AG10803 (cell line): ENCODE results near the gene PCSK1.
A peak's percentile ranks its signal among the peaks of the same experiment; 100 is the strongest.

Source experiments
- DNase-seq: peaks from one replicate; pipeline ENCODE4 v3.0.0; 2010; ENCODE audit warnings: low read depth
- H3K4me3 ChIP-seq: 2 replicates; pipeline ENCODE4 v1.5.1; 2011; ENCODE audit warnings: mild to moderate bottlenecking, low read length, control low read depth
- TF ChIP-seq, protein P1 (sequence below): conservative IDR thresholded peaks from 2 replicates; pipeline ENCODE4 v1.5.1; 2011; ENCODE audit warnings: mild to moderate bottlenecking, low read length, control low read depth, inconsistent platforms

PCSK1 gene

GRCh38 chr5:96433066-96433447, at the start of gene PCSK1:
TSS of gene PCSK1 (minus strand) at chr5:96433248. CDS start at chr5:96433042, 206 bp downstream.
- DNase-seq = no peak
- TF ChIP-seq, protein P1, sequence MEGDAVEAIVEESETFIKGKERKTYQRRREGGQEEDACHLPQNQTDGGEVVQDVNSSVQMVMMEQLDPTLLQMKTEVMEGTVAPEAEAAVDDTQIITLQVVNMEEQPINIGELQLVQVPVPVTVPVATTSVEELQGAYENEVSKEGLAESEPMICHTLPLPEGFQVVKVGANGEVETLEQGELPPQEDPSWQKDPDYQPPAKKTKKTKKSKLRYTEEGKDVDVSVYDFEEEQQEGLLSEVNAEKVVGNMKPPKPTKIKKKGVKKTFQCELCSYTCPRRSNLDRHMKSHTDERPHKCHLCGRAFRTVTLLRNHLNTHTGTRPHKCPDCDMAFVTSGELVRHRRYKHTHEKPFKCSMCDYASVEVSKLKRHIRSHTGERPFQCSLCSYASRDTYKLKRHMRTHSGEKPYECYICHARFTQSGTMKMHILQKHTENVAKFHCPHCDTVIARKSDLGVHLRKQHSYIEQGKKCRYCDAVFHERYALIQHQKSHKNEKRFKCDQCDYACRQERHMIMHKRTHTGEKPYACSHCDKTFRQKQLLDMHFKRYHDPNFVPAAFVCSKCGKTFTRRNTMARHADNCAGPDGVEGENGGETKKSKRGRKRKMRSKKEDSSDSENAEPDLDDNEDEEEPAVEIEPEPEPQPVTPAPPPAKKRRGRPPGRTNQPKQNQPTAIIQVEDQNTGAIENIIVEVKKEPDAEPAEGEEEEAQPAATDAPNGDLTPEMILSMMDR = no peak
- peak within 1 kb of the TSS; percentile 21 for H3K4me3 ChIP-seq

DNA sequence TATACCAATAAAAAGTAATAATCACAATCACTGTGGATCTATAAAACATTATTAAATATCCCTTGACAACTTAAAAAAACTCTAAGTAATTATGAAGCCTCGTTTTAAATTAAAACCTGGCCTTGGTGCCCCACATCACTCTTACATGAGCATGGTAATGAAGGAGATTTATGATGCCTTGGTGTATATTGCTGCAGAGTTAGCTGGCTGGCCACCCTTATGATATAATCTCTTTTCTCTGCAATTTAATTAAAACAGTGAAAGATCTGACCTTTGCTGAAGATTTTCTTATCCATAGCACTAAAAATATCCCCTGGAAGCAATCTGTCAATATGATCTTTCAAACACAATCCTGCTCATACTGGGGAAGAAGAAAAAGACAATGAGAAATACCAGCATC, 48.8 kb upstream of the PCSK1 start:
- no peak overlapping the region for H3K4me3 ChIP-seq
- TF ChIP-seq, protein P1 = no peak

DNA sequence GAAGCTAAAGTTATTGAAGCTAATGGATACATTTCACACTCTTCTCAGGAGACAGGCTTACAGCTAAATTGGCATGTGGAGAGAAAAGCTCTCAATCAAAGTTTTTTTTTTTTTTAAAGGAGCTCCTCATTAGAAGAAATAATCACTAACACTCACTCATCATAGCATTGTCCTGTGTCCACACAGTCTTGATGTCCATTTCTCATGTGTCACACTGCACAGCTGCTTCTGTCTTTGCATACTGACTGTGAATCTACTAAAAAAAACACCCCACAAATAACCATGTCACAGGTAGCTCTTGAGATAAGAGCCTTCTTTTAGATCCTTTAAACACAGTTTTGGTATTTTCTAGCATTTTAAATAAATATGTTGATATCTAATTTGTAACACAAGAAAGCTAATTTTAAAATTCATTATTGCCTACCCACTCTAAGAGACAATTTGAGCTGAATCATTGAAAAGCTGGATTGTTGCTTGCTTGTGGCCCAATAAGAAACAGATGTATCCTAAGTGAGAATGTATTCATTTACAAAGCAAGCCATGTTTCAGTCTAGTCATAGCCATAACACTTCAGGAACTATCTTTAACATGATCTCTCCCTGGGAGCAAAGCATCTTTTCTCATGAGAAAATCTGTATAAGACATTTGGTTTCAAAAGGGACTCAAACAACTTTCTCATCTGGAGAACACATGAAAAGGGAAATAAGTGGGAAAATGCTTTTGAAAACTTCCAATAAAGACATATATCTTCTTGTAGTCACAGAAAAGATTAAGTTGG, 48.1 kb upstream of the PCSK1 start:
- peak; percentile 79 for DNase-seq

More for the DNA sequence above, 48.8 kb upstream of the PCSK1 start:
- no peak for DNase-seq

GRCh38 chr5:96478983-96479382, 45.9 kb upstream of the PCSK1 start:
- TF ChIP-seq, protein P1 = no peak
- DNase-seq = no peak

More for the DNA sequence above, 48.1 kb upstream of the PCSK1 start:
- H3K4me3 ChIP-seq = no peak overlapping the region
- TF ChIP-seq, protein P1 = no peak

DNA sequence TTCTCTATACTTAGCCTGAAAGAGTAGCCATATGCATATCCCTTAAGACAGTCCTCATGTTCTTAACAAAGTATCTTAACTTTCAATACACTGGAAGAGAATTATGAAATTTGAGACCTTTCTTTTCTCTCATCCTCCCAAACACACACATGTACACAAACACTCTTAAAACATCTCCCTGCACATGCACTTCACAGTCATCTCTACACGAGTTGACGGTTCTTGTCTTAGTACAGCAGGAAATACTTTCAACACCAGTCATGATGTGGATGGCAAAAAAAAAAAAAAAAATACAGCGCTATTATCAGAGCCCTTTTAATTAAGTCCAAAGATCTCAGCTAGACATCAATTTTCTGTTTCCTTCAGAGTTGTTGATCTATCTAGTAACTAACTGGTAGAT, 43.6 kb upstream of the PCSK1 start:
- TF ChIP-seq, protein P1 = no peak
- no peak overlapping the region for H3K4me3 ChIP-seq
- DNase-seq = peak; percentile 37

More at GRCh38 chr5:96478983-96479382, 45.9 kb upstream of the PCSK1 start:
- H3K4me3 ChIP-seq = no peak overlapping the region

DNA sequence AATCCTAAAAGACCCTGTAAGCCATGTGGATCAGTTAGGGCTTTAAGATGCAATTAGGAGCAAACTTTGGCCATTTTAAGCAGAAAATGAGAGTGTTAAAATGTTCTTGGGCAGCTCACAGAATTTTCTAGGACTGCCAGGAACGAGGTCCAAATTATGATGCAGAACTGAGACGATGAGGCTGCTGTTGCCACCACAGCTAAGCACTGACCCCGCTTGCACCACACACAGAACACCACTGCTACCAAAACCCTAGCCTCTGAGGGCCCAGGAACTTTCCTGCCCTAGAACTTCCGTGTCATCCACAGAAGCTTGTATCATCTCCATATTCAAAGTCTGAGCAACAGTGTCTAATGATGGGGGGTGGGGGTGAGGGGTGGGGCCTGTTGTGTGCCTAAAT, 41.0 kb upstream of the PCSK1 start:
- TF ChIP-seq, protein P1 = no peak
- no peak for DNase-seq
- no peak overlapping the region for H3K4me3 ChIP-seq

- no peak for DNase-seq
- H3K4me3 ChIP-seq = no peak overlapping the region
- TF ChIP-seq, protein P1 = no peak
These were observed 40.1 kb upstream of the PCSK1 start for GRCh38 chr5:96473155-96473554.
